Spleen (tissue), 11 donors: ENCODE results near the gene RAB30. TPM values are rescaled to one million over a fixed set of nuclear protein-coding genes. Genes with fewer than 3 reads are reported as not detected.

ENCODE experiments used
- DNase-seq: peaks from one replicate; pipeline ENCODE4 v3.0.0-alpha.2; 2020
- H3K27ac ChIP-seq, 8 donors: fragments of 200-600 bp; sonication (generic) in 7 of 8; 1 replicate in 4 of 8; 2 replicates in 4 of 8; pipeline versions ENCODE4 v1.5.0 to v1.8.0; 2016 to 2021; ENCODE audit warnings: inconsistent platforms in 4 of 8, mild to moderate bottlenecking in 4 of 8, moderate library complexity in 1 of 8
- H3K27me3 ChIP-seq, 7 donors: fragments of 200-600 bp; sonication (generic) in 6 of 7; replicated peaks in 1 of 7; 1 replicate in 4 of 7; 2 replicates in 3 of 7; pipeline versions ENCODE4 v1.5.0 to v1.8.0; 2016 to 2021; ENCODE audit warnings: inconsistent platforms in 3 of 7, mild to moderate bottlenecking in 1 of 7
- H3K36me3 ChIP-seq, 6 donors: fragments of 200-600 bp; sonication (generic) in 5 of 6; 1 replicate in 4 of 6; 2 replicates in 2 of 6; pipeline versions ENCODE4 v1.5.0 to v1.8.0; 2016 to 2021; ENCODE audit warnings: inconsistent platforms in 2 of 6
- H3K4me1 ChIP-seq, 6 donors: fragments of 200-600 bp; sonication (generic) in 5 of 6; 1 replicate in 3 of 6; 2 replicates in 3 of 6; pipeline versions ENCODE4 v1.5.0 to v1.8.0; 2016 to 2021; ENCODE audit warnings: inconsistent platforms in 3 of 6
- H3K4me3 ChIP-seq, 8 donors: fragments of 200-600 bp; sonication (generic) in 7 of 8; 1 replicate in 4 of 8; 2 replicates in 4 of 8; pipeline versions ENCODE4 v1.5.0 to v1.8.0; 2016 to 2021; ENCODE audit warnings: inconsistent platforms in 4 of 8, mild to moderate bottlenecking in 4 of 8, moderate library complexity in 2 of 8
- H3K9me3 ChIP-seq, 8 donors: fragments of 200-600 bp; sonication (generic) in 7 of 8; 1 replicate in 4 of 8; 2 replicates in 4 of 8; pipeline versions ENCODE4 v1.5.0 to v1.8.0; 2016 to 2021; ENCODE audit warnings: inconsistent platforms in 4 of 8
- CTCF ChIP-seq, 11 experiments: fragments of 200-600 bp in 7 of 11; fragments of 450-650 bp in 4 of 11; sonication (generic) in 4 of 11; IDR thresholded peaks in 8 of 11; conservative IDR thresholded peaks in 3 of 11; 1 replicate in 7 of 11; 2 replicates in 4 of 11; pipeline versions ENCODE4 v1.4.0 to v1.8.0; 2016 to 2021; ENCODE audit warnings: antibody characterized with exemption in 11 of 11, inconsistent platforms in 4 of 11, mild to moderate bottlenecking in 1 of 11
- POLR2A ChIP-seq, 3 donors: fragments of 450-650 bp; IDR thresholded peaks; one replicate each; pipeline ENCODE4 v1.5.1; 2017; ENCODE audit warnings: antibody characterized with exemption in 3 of 3, mild to moderate bottlenecking in 1 of 3
- POLR2AphosphoS5 ChIP-seq, 3 donors: sonication (generic); formaldehyde crosslinking; IDR thresholded peaks; one replicate each; pipeline ENCODE4 v1.5.1; 2017; ENCODE audit warnings: antibody characterized with exemption in 3 of 3
- WGBS, 5 donors: extraction: QIAGEN DNeasy Blood & Tissue Kit in 3 of 5; methylation state at CpG; one replicate each; pipeline versions ENCODE4 v1.1.5 to v1.1.7; 2013 to 2018; 5-methylcytosine and 5-hydroxymethylcytosine counted together
- intact Hi-C: fragments of 100-400 bp; cut with DNase I; formaldehyde crosslinking; loops from one replicate; pipeline ENCODE4 v1.15.0; 2023; ENCODE audit warnings: low total_unique reads
- polyA plus RNA-seq, 3 donors: library from polyadenylated mRNA; stranded (reverse); fragments of 200-250 nt; gene quantifications; one replicate each; pipeline ENCODE4 v1.2.1, GENCODE V29; 2013
- total RNA-seq, 7 donors: library from RNA; depleted of rRNA in 3 of 7; stranded (reverse); fragments of >200 nt in 3 of 7; fragmentation: NEBNext Ultra II Directional in 4 of 7; extraction: Animal tissue kit (Norgen Biotek cat#: 25700) in 4 of 7; gene quantifications; one replicate each; pipeline versions ENCODE4 v1.1.0 to v1.2.1, GENCODE V29; 2016 to 2021
- donor health status: healthy with polysubstance abuse.
- donor health status: DM: no; HTN: no; CAD: no; lungs with moderate emphysema.
- donor health status: DM: no; HTN: no; CAD: no.
- donor health status: Bipolar disorder and iron deficiency.
- donor health status: healthy.
- donor health status: DM: no; HTN: no; CAD: no.
- donor health status: DM: yes; HTN: yes; CAD: no.

The RAB30 gene
- total and polyA plus RNA-seq, 10 donors, result 3.8 to 42.8 (median 29.8) TPM

- TF ChIP-seq POLR2AphosphoS5 (IDR thresholded peaks at IDR 0.05) (no peak), POLR2A (IDR thresholded peaks at IDR 0.05) (no peak), CTCF (IDR thresholded peaks at IDR 0.05 in 8 of 11, conservative IDR thresholded peaks at IDR 0.05 in 3 of 11) (no peak)
- peak overlapping the region in 7 of 8 donors; percentile 34 to 84 (median 79) for H3K27ac ChIP-seq
- peaks cover 16 to 72% (median 37%) of the 10 kb centered on the region in 6 donors for H3K4me1 ChIP-seq
- H3K27me3 ChIP-seq, result no peaks in the 10 kb centered on the region
- intact Hi-C loops, result no loop called here
- H3K36me3 ChIP-seq, result no peaks in the 10 kb centered on the region
- no peak overlapping the region for H3K4me3 ChIP-seq
- no peak for DNase-seq
- H3K9me3 ChIP-seq, result no peaks in the 10 kb centered on the region
Observed at GRCh38 chr11:83118814-83119213, 47.1 kb upstream of the RAB30 start.

GRCh38 chr11:83116015-83116641, 44.4 kb upstream of the RAB30 start:
- no peaks in the 10 kb centered on the region for H3K27me3 ChIP-seq
- intact Hi-C loops, result no loop called here
- H3K4me3 ChIP-seq, result peak overlapping the region in 5 of 8 donors; percentile 35 to 65 (median 38)
- peaks cover 16 to 63% (median 37%) of the 10 kb centered on the region in 6 donors for H3K4me1 ChIP-seq
- no peaks in the 10 kb centered on the region for H3K9me3 ChIP-seq
- H3K36me3 ChIP-seq, result peaks cover 0 to 2% (median 0%) of the 10 kb centered on the region in 6 donors
- peak overlapping the region in 4 of 8 donors; percentile 79 to 84 (median 84) for H3K27ac ChIP-seq
- DNase-seq, result no peak
- TF ChIP-seq CTCF (IDR thresholded peaks at IDR 0.05 in 8 of 11, conservative IDR thresholded peaks at IDR 0.05 in 3 of 11), result no peak
- no peak for TF ChIP-seq POLR2AphosphoS5 (IDR thresholded peaks at IDR 0.05)
- no peak for TF ChIP-seq POLR2A (IDR thresholded peaks at IDR 0.05)
- 94 to 99% (median 98%) methylated on average over 3 of the region's 3 CpGs for WGBS, 5 donors

GRCh38 chr11:83115551-83115950, 43.9 kb upstream of the RAB30 start:
- H3K4me3 ChIP-seq, result peak overlapping the region in 2 of 8 donors; percentile 0 to 65
- 72 to 88% (median 82%) methylated on average over 5 of the region's 5 CpGs for whole genome bisulfite sequencing, 5 donors
- DNase-seq, result no peak

More at GRCh38 chr11:83115551-83115950, 43.9 kb upstream of the RAB30 start:
- Histone ChIP-seq H3K9me3 (no peaks in the 10 kb centered on the region), H3K36me3 (peaks cover 0 to 8% (median 0%) of the 10 kb centered on the region in 6 donors), H3K4me1 (peaks cover 16 to 61% (median 37%) of the 10 kb centered on the region in 6 donors), H3K27me3 (no peaks in the 10 kb centered on the region), H3K27ac (no peak overlapping the region)
- TF ChIP-seq CTCF (IDR thresholded peaks at IDR 0.05 in 8 of 11, conservative IDR thresholded peaks at IDR 0.05 in 3 of 11), result no peak
- intact Hi-C loops, result no loop called here
